DND-41 (cell line): ENCODE measurements around the gene GALNT1.

ENCODE experiments used
- EZH2 ChIP-seq: IDR thresholded peaks from 3 replicates; pipeline ENCODE4 v1.6.1; 2012; ENCODE audit warnings: borderline replicate concordance, low read depth, mild to moderate bottlenecking, moderate library complexity, low read length, inconsistent platforms; ENCODE audit not compliant: severe bottlenecking
- TF ChIP-seq, protein P1 (sequence below): IDR thresholded peaks from 2 replicates; pipeline ENCODE4 v1.5.1; 2012; ENCODE audit warnings: borderline replicate concordance, low read length, moderate library complexity, mild to moderate bottlenecking; ENCODE audit not compliant: poor library complexity, severe bottlenecking; ENCODE audit errors: extremely low read depth

DNA sequence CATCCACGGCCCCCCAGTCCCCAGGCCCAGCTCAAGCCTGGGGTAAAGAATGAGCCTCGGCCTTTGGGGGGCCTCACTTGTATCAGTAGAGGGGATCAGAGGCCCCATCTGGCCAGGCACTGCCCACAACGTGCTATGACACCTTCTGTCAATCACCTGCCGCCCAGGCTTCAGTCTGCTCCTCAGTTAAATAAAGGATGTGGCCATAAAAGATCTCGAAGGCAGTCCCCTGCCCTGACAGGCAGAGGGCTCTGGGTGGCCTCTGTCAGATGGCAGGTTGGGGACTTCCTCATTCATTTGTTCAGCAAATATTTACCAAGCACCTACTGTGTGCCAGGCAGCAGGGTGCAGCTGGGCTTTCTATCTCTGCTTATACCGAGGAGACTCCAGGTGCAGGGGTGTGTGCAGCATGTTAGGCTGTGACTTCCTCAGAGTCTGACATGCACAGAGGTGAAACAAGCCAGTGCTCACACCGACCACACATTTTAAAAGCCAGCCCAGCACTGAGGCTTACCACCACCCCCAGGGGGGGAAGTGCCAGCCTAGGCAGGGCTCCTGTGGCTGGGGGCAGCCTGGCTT lies 166.4 kb downstream of the GALNT1 start:
- TF ChIP-seq, protein P1, sequence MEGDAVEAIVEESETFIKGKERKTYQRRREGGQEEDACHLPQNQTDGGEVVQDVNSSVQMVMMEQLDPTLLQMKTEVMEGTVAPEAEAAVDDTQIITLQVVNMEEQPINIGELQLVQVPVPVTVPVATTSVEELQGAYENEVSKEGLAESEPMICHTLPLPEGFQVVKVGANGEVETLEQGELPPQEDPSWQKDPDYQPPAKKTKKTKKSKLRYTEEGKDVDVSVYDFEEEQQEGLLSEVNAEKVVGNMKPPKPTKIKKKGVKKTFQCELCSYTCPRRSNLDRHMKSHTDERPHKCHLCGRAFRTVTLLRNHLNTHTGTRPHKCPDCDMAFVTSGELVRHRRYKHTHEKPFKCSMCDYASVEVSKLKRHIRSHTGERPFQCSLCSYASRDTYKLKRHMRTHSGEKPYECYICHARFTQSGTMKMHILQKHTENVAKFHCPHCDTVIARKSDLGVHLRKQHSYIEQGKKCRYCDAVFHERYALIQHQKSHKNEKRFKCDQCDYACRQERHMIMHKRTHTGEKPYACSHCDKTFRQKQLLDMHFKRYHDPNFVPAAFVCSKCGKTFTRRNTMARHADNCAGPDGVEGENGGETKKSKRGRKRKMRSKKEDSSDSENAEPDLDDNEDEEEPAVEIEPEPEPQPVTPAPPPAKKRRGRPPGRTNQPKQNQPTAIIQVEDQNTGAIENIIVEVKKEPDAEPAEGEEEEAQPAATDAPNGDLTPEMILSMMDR: no peak
- no peak for TF ChIP-seq EZH2
